H1 (cell line): ENCODE measurements around the gene CLN3. TPM values are rescaled to one million over a fixed set of nuclear protein-coding genes. Genes with fewer than 3 reads are reported as not detected.

Experiments used
- CTCF ChIA-PET: fragments of 300-600 bp; sonication (Branson Sonifier 250); formaldehyde crosslinking; loops from one replicate; lab custom pipeline; 2021; ENCODE audit not compliant: partially characterized antibody; lab: Charles Lee
- POLR2A ChIA-PET: fragments of 300-600 bp; sonication (Branson Sonifier 250); formaldehyde crosslinking; loops from one replicate; lab custom pipeline; 2021; ENCODE audit warnings: inconsistent platforms; ENCODE audit not compliant: partially characterized antibody; lab: Charles Lee
- DNase-seq, 2 experiments: peaks; one replicate each; pipeline versions ENCODE4 v3.0.0 to v3.0.0-alpha.2; 2010 to 2022; ENCODE audit warnings: low spot score in 2 of 2, low read depth in 1 of 2, mixed read lengths in 1 of 2
- FAIRE-seq: peaks from 2 replicates; lab custom pipeline; 2011; peaks lifted over from hg19 to GRCh38; lab: Jason Lieb, UNC
- H2AFZ ChIP-seq: 2 replicates; pipeline ENCODE4 v1.8.1; 2012; ENCODE audit warnings: low read length, inconsistent platforms
- H2AK5ac ChIP-seq: 2 replicates; pipeline ENCODE4 v1.6.1; 2013; ENCODE audit warnings: low read depth, low read length
- H2BK120ac ChIP-seq: replicated peaks from 2 replicates; pipeline ENCODE3; 2013; ENCODE audit warnings: low read depth, low read length, inconsistent platforms
- H2BK12ac ChIP-seq: 2 replicates; pipeline ENCODE4 v1.6.1; 2013; ENCODE audit warnings: low read depth, low read length
- H2BK15ac ChIP-seq: 2 replicates; pipeline ENCODE4 v1.6.1; 2013; ENCODE audit warnings: low read length
- H2BK20ac ChIP-seq: 2 replicates; pipeline ENCODE4 v1.6.1; 2013; ENCODE audit warnings: low read length
- H2BK5ac ChIP-seq: 2 replicates; pipeline ENCODE4 v1.6.1; 2013; ENCODE audit warnings: low read depth, low read length
- H3K14ac ChIP-seq: 2 replicates; pipeline ENCODE4 v1.6.1; 2013; ENCODE audit warnings: inconsistent platforms; ENCODE audit not compliant: insufficient read length
- H3K18ac ChIP-seq: 2 replicates; pipeline ENCODE4 v1.6.1; 2013; ENCODE audit warnings: low read length; ENCODE audit errors: extremely low read depth
- H3K23ac ChIP-seq: 2 replicates; pipeline ENCODE4 v1.6.1; 2013; ENCODE audit warnings: inconsistent platforms; ENCODE audit not compliant: insufficient read length
- H3K23me2 ChIP-seq: 2 replicates; pipeline ENCODE4 v1.6.1; 2013; ENCODE audit warnings: low read depth, low read length
- H3K27ac ChIP-seq: 2 replicates; pipeline ENCODE4 v1.6.1; 2011; ENCODE audit warnings: low read depth, low read length, inconsistent platforms
- H3K27me3 ChIP-seq, 4 experiments: replicated peaks in 1 of 4; 1 replicate in 1 of 4; 2 replicates in 3 of 4; pipeline versions ENCODE4 v1.6.1 to v1.8.1; 2011 to 2013; ENCODE audit warnings: low read length in 3 of 4, mild to moderate bottlenecking in 3 of 4, inconsistent platforms in 2 of 4, mixed read lengths in 2 of 4, moderate library complexity in 1 of 4; ENCODE audit not compliant: control insufficient read depth in 3 of 4, insufficient read depth in 3 of 4; ENCODE audit errors: extremely low read depth in 1 of 4
- H3K36me3 ChIP-seq, 4 experiments: 2 replicates each; pipeline versions ENCODE4 v1.6.1 to v1.8.1; 2011 to 2013; ENCODE audit warnings: mild to moderate bottlenecking in 4 of 4, low read length in 3 of 4, moderate library complexity in 2 of 4, control low read depth in 1 of 4, inconsistent platforms in 1 of 4; ENCODE audit not compliant: insufficient read depth in 4 of 4, control insufficient read depth in 2 of 4
- H3K4ac ChIP-seq: replicated peaks from 2 replicates; pipeline ENCODE3; 2013; ENCODE audit warnings: low read length, low read depth, mixed read lengths, inconsistent platforms; ENCODE audit not compliant: insufficient read length
- H3K4me1 ChIP-seq, 4 experiments: replicated peaks in 1 of 4; 1 replicate in 1 of 4; 2 replicates in 3 of 4; pipeline versions ENCODE4 v1.6.1 to v1.8.1; 2011 to 2013; ENCODE audit warnings: low read length in 3 of 4, inconsistent platforms in 2 of 4, mixed read lengths in 1 of 4; ENCODE audit not compliant: insufficient read depth in 4 of 4, control insufficient read depth in 3 of 4
- H3K4me2 ChIP-seq, 2 experiments: 2 replicates each; pipeline versions ENCODE4 v1.6.1 to v1.8.1; 2011 to 2013; ENCODE audit warnings: low read depth in 2 of 2, low read length in 2 of 2, control low read depth in 1 of 2, inconsistent platforms in 1 of 2, mild to moderate bottlenecking in 1 of 2; ENCODE audit not compliant: insufficient read depth in 1 of 2
- H3K4me3 ChIP-seq, 4 experiments: fragments of 200-600, 300-600 bp in 1 of 4; sonication (generic), shearing (Covaris generic), sonication (Bioruptor Twin) in 1 of 4; 2 replicates each; pipeline versions ENCODE4 v1.5.1 to v1.8.1; 2011 to 2016; ENCODE audit warnings: low read length in 4 of 4, low read depth in 3 of 4, control low read depth in 2 of 4, inconsistent platforms in 2 of 4, mild to moderate bottlenecking in 2 of 4, mixed read lengths in 1 of 4, moderate library complexity in 1 of 4; ENCODE audit not compliant: insufficient read depth in 2 of 4; ENCODE audit errors: extremely low read depth in 1 of 4
- H3K56ac ChIP-seq: replicated peaks from 2 replicates; pipeline ENCODE3; 2013; ENCODE audit warnings: low read depth, mild to moderate bottlenecking, mixed read lengths, low read length, inconsistent platforms; ENCODE audit not compliant: insufficient read length
- H3K79me1 ChIP-seq: 2 replicates; pipeline ENCODE4 v1.6.1; 2013; ENCODE audit warnings: low read depth, low read length, control low read depth
- H3K79me2 ChIP-seq, 2 experiments: 2 replicates each; pipeline versions ENCODE4 v1.6.1 to v1.8.1; 2012 to 2013; ENCODE audit warnings: low read length in 2 of 2, mild to moderate bottlenecking in 2 of 2, inconsistent platforms in 1 of 2; ENCODE audit not compliant: insufficient read depth in 2 of 2, control insufficient read depth in 1 of 2
- H3K9ac ChIP-seq, 4 experiments: replicated peaks in 1 of 4; 1 replicate in 1 of 4; 2 replicates in 3 of 4; pipeline versions ENCODE4 v1.6.1 to v1.8.1; 2011 to 2013; ENCODE audit warnings: low read depth in 3 of 4, low read length in 3 of 4, control low read depth in 2 of 4, mild to moderate bottlenecking in 2 of 4, moderate library complexity in 2 of 4, inconsistent platforms in 1 of 4; ENCODE audit errors: extremely low read depth in 1 of 4
- H3K9me3 ChIP-seq, 2 experiments: 2 replicates each; pipeline versions ENCODE4 v1.6.1 to v1.8.1; 2012 to 2013; ENCODE audit warnings: mild to moderate bottlenecking in 2 of 2, moderate library complexity in 2 of 2, control low read depth in 1 of 2, inconsistent platforms in 1 of 2, low read depth in 1 of 2, low read length in 1 of 2, mixed read lengths in 1 of 2; ENCODE audit not compliant: insufficient read depth in 2 of 2
- H4K20me1 ChIP-seq, 2 experiments: replicated peaks in 1 of 2; 2 replicates each; pipeline versions ENCODE3 to v1.8.1; 2011 to 2013; ENCODE audit warnings: inconsistent platforms in 2 of 2, low read length in 2 of 2, mild to moderate bottlenecking in 1 of 2; ENCODE audit not compliant: insufficient read depth in 2 of 2, control insufficient read depth in 1 of 2
- H4K5ac ChIP-seq: 2 replicates; pipeline ENCODE4 v1.6.1; 2013; ENCODE audit warnings: low read length, low read depth, mixed read lengths, inconsistent platforms; ENCODE audit not compliant: insufficient read length
- H4K8ac ChIP-seq: 2 replicates; pipeline ENCODE4 v1.8.0; 2013; ENCODE audit warnings: mild to moderate bottlenecking, moderate library complexity, low read length, inconsistent platforms; ENCODE audit not compliant: insufficient read depth; ENCODE audit errors: extremely low read depth
- H4K91ac ChIP-seq: replicated peaks from 2 replicates; pipeline ENCODE3; 2013; ENCODE audit warnings: low read length, mixed read lengths, inconsistent platforms; ENCODE audit not compliant: insufficient read length
- CBX8 ChIP-seq: fragments of 300-800, 300-1000 bp; sonication (generic); IDR thresholded peaks from 2 replicates; pipeline ENCODE4 v1.7.1; 2016; ENCODE audit warnings: low read depth, low read length, borderline replicate concordance
- EP300 ChIP-seq, 2 experiments: IDR thresholded peaks; 1 replicate in 1 of 2; 2 replicates in 1 of 2; pipeline ENCODE4 v1.6.1; 2011 to 2012; ENCODE audit warnings: low read depth in 2 of 2, low read length in 2 of 2, mild to moderate bottlenecking in 2 of 2, borderline replicate concordance in 1 of 2, inconsistent platforms in 1 of 2, moderate library complexity in 1 of 2
- FOSL1 ChIP-seq: IDR thresholded peaks from 2 replicates; pipeline ENCODE4 v1.6.1; 2011; ENCODE audit warnings: mild to moderate bottlenecking, low read depth, low read length, moderate library complexity; ENCODE audit not compliant: insufficient read depth
- JUND ChIP-seq: IDR thresholded peaks from 2 replicates; pipeline ENCODE4 v1.6.1; 2011; ENCODE audit warnings: mild to moderate bottlenecking, improper control_type of control experiment, low read length
- MAFK ChIP-seq: IDR thresholded peaks from 2 replicates; pipeline ENCODE4 v1.6.1; 2012; ENCODE audit warnings: low read depth, mild to moderate bottlenecking, improper control_type of control experiment, low read length
- NANOG ChIP-seq: IDR thresholded peaks from 2 replicates; pipeline ENCODE4 v1.6.1; 2011; ENCODE audit warnings: low read length, low read depth, mild to moderate bottlenecking, inconsistent platforms; ENCODE audit not compliant: insufficient read depth, poor library complexity, severe bottlenecking
- POU5F1 ChIP-seq: IDR thresholded peaks from 2 replicates; pipeline ENCODE4 v1.6.1; 2011; ENCODE audit warnings: low read depth, mild to moderate bottlenecking, low read length, moderate library complexity
- SAP30 ChIP-seq: fragments of 300-600 bp; sonication (generic); IDR thresholded peaks from 2 replicates; pipeline ENCODE4 v1.7.1; 2012; ENCODE audit warnings: low read length, moderate library complexity, mild to moderate bottlenecking, inconsistent platforms; ENCODE audit not compliant: insufficient read depth, insufficient replicate concordance
- SP1 ChIP-seq: IDR thresholded peaks from 2 replicates; pipeline ENCODE4 v1.6.1; 2011; ENCODE audit warnings: low read depth, low read length
- TCF12 ChIP-seq: IDR thresholded peaks from 2 replicates; pipeline ENCODE4 v1.6.1; 2011; ENCODE audit warnings: low read depth, mild to moderate bottlenecking, low read length
- YY1 ChIP-seq: IDR thresholded peaks from 2 replicates; pipeline ENCODE4 v1.6.1; 2011; ENCODE audit warnings: low read depth, mild to moderate bottlenecking, low read length
- WGBS, 2 experiments: shearing (Covaris generic) in 1 of 2; methylation state at CpG; one replicate each; pipeline versions ENCODE4 v1.1.6 to v1.1.7; 2013 to 2015; ENCODE audit warnings: low lambda C conversion rate in 2 of 2, mixed read lengths in 2 of 2, inconsistent platforms in 1 of 2, low coverage in 1 of 2, missing lambda C conversion rate in 1 of 2; ENCODE audit not compliant: insufficient replicate concordance in 2 of 2, insufficient coverage in 1 of 2, insufficient read length in 1 of 2; ENCODE audit errors: extremely low coverage in 1 of 2, missing lambda C conversion rate in 1 of 2; 5-methylcytosine and 5-hydroxymethylcytosine counted together
- polyA plus RNA-seq, 7 experiments: library from polyadenylated mRNA; depleted of rRNA in 3 of 7; stranded (reverse) in 5 of 7; unstranded in 2 of 7; fragments of >200 nt in 5 of 7; fragments of 200-250 nt in 2 of 7; gene quantifications; 1 replicate in 5 of 7; 2 replicates in 1 of 7; 4 replicates in 1 of 7; pipeline versions ENCODE4 v1.2.1 to v1.2.3, GENCODE V29; 2011 to 2013; ENCODE audit warnings: missing spikeins in 2 of 7, mixed read lengths in 2 of 7
- total RNA-seq: library from RNA; stranded (reverse); fragmentation: NEBNext Ultra II Directional; extraction: Animal tissue kit (Norgen Biotek cat#: 25700); gene quantifications from 2 replicates; pipeline ENCODE4 v1.2.1, GENCODE V29; 2021

The CLN3 gene
- total and polyA plus RNA-seq, 2 of the 8 experiments (the other 6 are each of a cell fraction or from before 2014, with no cell fraction given): 22.9 to 44.3 TPM

DNA sequence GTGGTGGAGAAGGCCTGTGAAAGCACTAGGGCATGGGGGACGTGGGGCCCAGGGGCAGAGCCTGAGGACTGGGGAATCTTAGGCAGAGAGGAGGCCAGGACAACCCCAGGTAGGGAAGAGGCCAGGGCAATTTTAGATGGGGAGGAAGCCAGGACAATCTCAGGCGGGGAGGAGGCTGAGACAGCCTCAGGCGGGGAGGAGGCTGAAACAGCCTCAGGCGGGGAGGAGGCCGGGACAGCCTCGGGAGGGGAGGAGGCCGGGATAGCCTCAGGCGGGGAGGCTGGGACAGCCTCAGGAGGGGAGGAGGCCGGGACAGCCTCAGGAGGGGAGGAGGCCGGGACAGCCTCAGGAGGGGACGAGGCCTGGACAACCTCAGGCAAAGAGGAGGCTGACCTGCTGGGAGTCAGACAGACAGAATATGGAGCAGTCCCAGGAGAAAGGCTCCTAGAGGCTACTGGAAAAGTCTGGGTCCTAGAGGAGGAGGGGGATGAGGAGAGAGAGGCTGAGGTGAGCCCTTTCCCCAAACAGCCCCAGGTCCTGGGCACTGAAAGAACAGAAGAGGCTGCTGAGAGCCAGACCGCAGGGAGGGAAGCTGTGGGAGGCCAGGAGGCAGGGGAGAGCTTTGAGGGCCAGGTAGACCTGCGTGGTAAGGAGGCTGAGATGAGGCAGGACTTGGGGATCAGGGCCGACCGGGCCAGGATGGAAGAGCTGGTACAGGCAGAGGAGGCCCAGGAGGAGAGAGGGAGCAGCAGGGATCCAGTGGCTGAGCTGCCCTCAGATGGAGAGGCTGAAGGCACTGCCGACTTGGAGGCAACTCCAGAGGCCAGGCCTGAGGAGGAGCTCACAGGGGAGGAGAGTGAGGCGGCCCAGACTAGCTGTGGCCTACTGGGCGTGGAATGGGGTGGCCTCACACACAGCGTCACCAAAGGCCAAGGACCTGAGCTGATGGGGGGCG is 4.2 kb upstream of the CLN3 start:
- H3K4me3 ChIP-seq: no peak overlapping the region
- H3K9me3 ChIP-seq: no peaks in the 10 kb centered on the region
- no peak overlapping the region; a peak in 1 of 7 replicates for H3K9ac ChIP-seq
- no peaks in the 10 kb centered on the region for H3K79me1 ChIP-seq
- H4K20me1 ChIP-seq: no peaks in the 10 kb centered on the region
- no peak overlapping the region for H2BK5ac ChIP-seq
- H3K14ac ChIP-seq: no peak overlapping the region
- H3K23me2 ChIP-seq: peaks cover under 1% of the 10 kb centered on the region; the same call in 1 of the 2 replicates
- peak overlapping the region; percentile 59; the same call in 1 of the 2 replicates for H4K8ac ChIP-seq
- DNase-seq: no peak
- CTCF ChIA-PET: interaction anchor here (0.6 to 1.1 kb wide), 3 partner anchors 8 to 1588 kb away, joined by 3 read pairs; no protein-coding TSS in a partner anchor
- no peak for FAIRE-seq
- H2BK15ac ChIP-seq: no peak overlapping the region
- H3K79me2 ChIP-seq: no peaks in the 10 kb centered on the region
- no peak overlapping the region for H3K56ac ChIP-seq
- no peak overlapping the region for H3K18ac ChIP-seq
- H3K4me1 ChIP-seq: no peaks in the 10 kb centered on the region
- H3K4ac ChIP-seq: no peak overlapping the region
- peaks cover 0 to 2% (median 0%) of the 10 kb centered on the region in 4 experiments; a peak in 1 of 7 replicates for H3K27me3 ChIP-seq
- TF ChIP-seq SP1 (no peak), TCF12 (no peak), SAP30 (no peak), EP300 (IDR thresholded peaks at IDR 0.05; ENCODE audit: borderline replicate concordance in 1 of 2, low read depth in 2 of 2, low read length in 2 of 2) (no peak), YY1 (no peak), POU5F1 (no peak), FOSL1 (no peak), NANOG (no peak), CBX8 (no peak), MAFK (no peak), JUND (no peak)
- H3K4me2 ChIP-seq: no peak overlapping the region
- WGBS, 2 experiments: 80% methylated on average over 10 of the region's 20 CpGs; no CpG with 5 or more reads in 1 of the 2 experiments
- no peak overlapping the region for H2BK20ac ChIP-seq
- H3K27ac ChIP-seq: no peak overlapping the region
- no peak overlapping the region for H2BK120ac ChIP-seq
- no peak overlapping the region for H4K5ac ChIP-seq
- POLR2A ChIA-PET: no interaction called here
- no peak overlapping the region; the same call in 1 of the 2 replicates for H2BK12ac ChIP-seq
- peak overlapping the region; percentile 9 for H4K91ac ChIP-seq
- H2AK5ac ChIP-seq: no peak overlapping the region
- no peaks in the 10 kb centered on the region for H3K36me3 ChIP-seq
- H2AFZ ChIP-seq: no peak overlapping the region; the same call in 1 of the 2 replicates
- H3K23ac ChIP-seq: no peak overlapping the region
